Neutrophil (primary cell): ENCODE measurements around the gene EMX2.

Source experiments
- H3K27ac ChIP-seq: fragments of 200-600 bp; sonication (generic); 2 replicates; pipeline ENCODE4 v1.5.1; 2016; ENCODE audit warnings: mild to moderate bottlenecking, moderate library complexity
- H3K27me3 ChIP-seq: fragments of 200-600 bp; sonication (generic); 2 replicates; pipeline ENCODE4 v1.6.0; 2016; ENCODE audit warnings: mild to moderate bottlenecking
- H3K36me3 ChIP-seq: fragments of 200-600 bp; sonication (generic); 2 replicates; pipeline ENCODE4 v1.5.1; 2017
- H3K4me1 ChIP-seq, 2 experiments: fragments of 200-600 bp in 1 of 2; sonication (generic) in 1 of 2; 1 replicate in 1 of 2; 2 replicates in 1 of 2; pipeline versions ENCODE4 v1.5.1 to v1.6.1; 2013 to 2016; ENCODE audit warnings: low read depth in 1 of 2, low read length in 1 of 2, mild to moderate bottlenecking in 1 of 2, moderate library complexity in 1 of 2; ENCODE audit not compliant: control insufficient read depth in 1 of 2, insufficient read depth in 1 of 2
- H3K4me3 ChIP-seq, 2 experiments: fragments of 200-600 bp in 1 of 2; sonication (generic) in 1 of 2; 1 replicate in 1 of 2; 2 replicates in 1 of 2; pipeline ENCODE4 v1.5.1; 2013 to 2016; ENCODE audit warnings: low read depth in 1 of 2, low read length in 1 of 2, mild to moderate bottlenecking in 1 of 2, moderate library complexity in 1 of 2
- H3K9me3 ChIP-seq: fragments of 200-600 bp; sonication (generic); 2 replicates; pipeline ENCODE4 v1.5.1; 2016
- CTCF ChIP-seq: fragments of 200-600 bp; sonication (generic); IDR thresholded peaks from 2 replicates; pipeline ENCODE4 v1.5.1; 2016; ENCODE audit warnings: antibody characterized with exemption

The EMX2 gene

GRCh38 chr10:117519286-117519685, 23.3 kb upstream of the EMX2 start:
- Histone ChIP-seq H3K27ac (no peak overlapping the region), H3K27me3 (peaks cover 100% of the 10 kb centered on the region), H3K4me3 (no peak overlapping the region), H3K9me3 (no peaks in the 10 kb centered on the region), H3K36me3 (no peaks in the 10 kb centered on the region), H3K4me1 (no peaks in the 10 kb centered on the region)
- no peak for TF ChIP-seq CTCF

GRCh38 chr10:117519879-117520278, 22.7 kb upstream of the EMX2 start:
- no peaks in the 10 kb centered on the region for H3K4me1 ChIP-seq
- no peak overlapping the region for H3K4me3 ChIP-seq
- TF ChIP-seq CTCF: no peak
- H3K9me3 ChIP-seq: no peaks in the 10 kb centered on the region
- no peaks in the 10 kb centered on the region for H3K36me3 ChIP-seq
- peaks cover 100% of the 10 kb centered on the region for H3K27me3 ChIP-seq
- no peak overlapping the region for H3K27ac ChIP-seq

- TF ChIP-seq CTCF: no peak
- Histone ChIP-seq H3K9me3 (no peaks in the 10 kb centered on the region), H3K4me3 (no peak overlapping the region), H3K4me1 (peaks cover 5 to 16% of the 10 kb centered on the region in 2 experiments), H3K27me3 (peaks cover 100% of the 10 kb centered on the region), H3K27ac (no peak overlapping the region), H3K36me3 (no peaks in the 10 kb centered on the region)
These were observed 11.8 kb upstream of the EMX2 start for GRCh38 chr10:117530791-117531190.

- H3K27ac ChIP-seq: no peak overlapping the region
- H3K36me3 ChIP-seq: no peaks in the 10 kb centered on the region
- TF ChIP-seq CTCF: no peak
- no peak overlapping the region for H3K4me3 ChIP-seq
- peaks cover 5 to 23% of the 10 kb centered on the region in 2 experiments for H3K4me1 ChIP-seq
- no peaks in the 10 kb centered on the region for H3K9me3 ChIP-seq
- peaks cover 100% of the 10 kb centered on the region for H3K27me3 ChIP-seq
These were observed 11.1 kb upstream of the EMX2 start for GRCh38 chr10:117531371-117532002.

- no peak for TF ChIP-seq CTCF
- H3K27me3 ChIP-seq: peaks cover 100% of the 10 kb centered on the region
- no peak overlapping the region for H3K4me3 ChIP-seq
- H3K27ac ChIP-seq: no peak overlapping the region
- H3K9me3 ChIP-seq: no peaks in the 10 kb centered on the region
- peaks cover 5 to 28% of the 10 kb centered on the region in 2 experiments for H3K4me1 ChIP-seq
- no peaks in the 10 kb centered on the region for H3K36me3 ChIP-seq
These were observed 10.6 kb upstream of the EMX2 start for GRCh38 chr10:117532003-117532385.
